IMR-90 (cell line): ENCODE measurements around the gene SCFD2. TPM values are rescaled to one million over a fixed set of nuclear protein-coding genes. Genes with fewer than 3 reads are reported as not detected.
A peak's percentile ranks its signal among the peaks of the same experiment; 100 is the strongest.

ENCODE experiments used
- ATAC-seq: fragments of 200-7000 bp; cut with Tn5 transposase; 2 replicates; pipeline ENCODE4 v1.9.1; 2020; ENCODE audit warnings: low read depth, mild to moderate bottlenecking, moderate library complexity
- BruUV-seq: library from RNA; stranded (reverse); fragments of 400-500 nt; replicated peaks from 2 replicates; lab custom pipeline; 2021; lab: Mats Ljungman, UMichigan
- CTCF ChIA-PET: fragments of 300-600 bp; formaldehyde crosslinking; extraction: SDS; loops from one replicate; lab custom pipeline; 2021; ENCODE audit warnings: antibody characterized with exemption; lab: Yijun Ruan, JAX
- POLR2A ChIA-PET: fragments of 300-600 bp; sonication (Branson Sonifier 250); formaldehyde crosslinking; loops from one replicate; lab custom pipeline; 2022; ENCODE audit warnings: antibody characterized with exemption; ENCODE audit not compliant: unreplicated experiment; lab: Charles Lee
- DNase-seq: peaks from one replicate; pipeline ENCODE4 v3.0.0; 2013
- H2AFZ ChIP-seq: replicated peaks from 2 replicates; pipeline ENCODE3; 2013; ENCODE audit warnings: low read length, mild to moderate bottlenecking; ENCODE audit not compliant: poor library complexity
- H2AK5ac ChIP-seq: 2 replicates; pipeline ENCODE4 v1.6.1; 2013; ENCODE audit warnings: low read depth, low read length, inconsistent platforms
- H2AK9ac ChIP-seq: replicated peaks from 2 replicates; pipeline ENCODE3; 2013; ENCODE audit warnings: mild to moderate bottlenecking, low read depth, low read length, moderate library complexity; ENCODE audit not compliant: poor library complexity
- H2BK120ac ChIP-seq: 2 replicates; pipeline ENCODE4 v1.6.1; 2013; ENCODE audit warnings: low read depth, low read length, inconsistent platforms
- H2BK15ac ChIP-seq: 3 replicates; pipeline ENCODE4 v1.6.1; 2013; ENCODE audit warnings: low read depth, low read length, inconsistent platforms
- H2BK20ac ChIP-seq: 2 replicates; pipeline ENCODE4 v1.6.1; 2013; ENCODE audit warnings: low read depth, mild to moderate bottlenecking, inconsistent platforms, low read length, moderate library complexity
- H2BK5ac ChIP-seq: 2 replicates; pipeline ENCODE4 v1.6.1; 2013; ENCODE audit warnings: mild to moderate bottlenecking, low read depth, low read length, inconsistent platforms; ENCODE audit not compliant: poor library complexity, severe bottlenecking
- H3K14ac ChIP-seq: replicated peaks from 2 replicates; pipeline ENCODE4 v1.6.1; 2013; ENCODE audit warnings: low read depth, low read length, inconsistent platforms
- H3K18ac ChIP-seq: 2 replicates; pipeline ENCODE4 v1.6.1; 2013; ENCODE audit warnings: low read depth, low read length, control low read depth
- H3K23ac ChIP-seq: 2 replicates; pipeline ENCODE4 v1.6.1; 2013; ENCODE audit warnings: low read depth, low read length, inconsistent platforms
- H3K27ac ChIP-seq: 2 replicates; pipeline ENCODE4 v1.5.1; 2013; ENCODE audit warnings: mild to moderate bottlenecking, control low read depth, low read length; ENCODE audit not compliant: insufficient read depth
- H3K27me3 ChIP-seq: 2 replicates; pipeline ENCODE4 v1.6.1; 2013; ENCODE audit warnings: low read length; ENCODE audit not compliant: control insufficient read depth, insufficient read depth
- H3K36me3 ChIP-seq: 2 replicates; pipeline ENCODE4 v1.6.1; 2013; ENCODE audit warnings: low read length, mixed read lengths; ENCODE audit not compliant: control insufficient read depth, insufficient read depth
- H3K4ac ChIP-seq: 2 replicates; pipeline ENCODE4 v1.6.1; 2013; ENCODE audit warnings: low read depth, low read length, inconsistent platforms
- H3K4me1 ChIP-seq: 2 replicates; pipeline ENCODE4 v1.6.1; 2013; ENCODE audit warnings: low read length, mixed read lengths; ENCODE audit not compliant: control insufficient read depth, insufficient read depth
- H3K4me2 ChIP-seq: 2 replicates; pipeline ENCODE4 v1.6.1; 2013; ENCODE audit warnings: low read depth, mild to moderate bottlenecking, control low read depth, low read length, moderate library complexity
- H3K4me3 ChIP-seq: 2 replicates; pipeline ENCODE4 v1.5.1; 2013; ENCODE audit warnings: low read depth, mild to moderate bottlenecking, control low read depth, low read length, moderate library complexity; ENCODE audit not compliant: insufficient read depth
- H3K56ac ChIP-seq: 2 replicates; pipeline ENCODE4 v1.6.1; 2013; ENCODE audit warnings: low read length, inconsistent platforms; ENCODE audit not compliant: insufficient read depth; ENCODE audit errors: extremely low read depth
- H3K79me1 ChIP-seq, 2 experiments: 2 replicates each; pipeline ENCODE4 v1.6.1; 2013; ENCODE audit warnings: low read length in 2 of 2, inconsistent platforms in 1 of 2, low read depth in 1 of 2
- H3K9ac ChIP-seq: 2 replicates; pipeline ENCODE4 v1.6.1; 2013; ENCODE audit warnings: low read depth, low read length, control low read depth
- H3K9me1 ChIP-seq: 2 replicates; pipeline ENCODE4 v1.6.1; 2013; ENCODE audit warnings: low read length, inconsistent platforms; ENCODE audit not compliant: insufficient read depth
- H3K9me3 ChIP-seq: 2 replicates; pipeline ENCODE4 v1.6.1; 2013; ENCODE audit warnings: low read length; ENCODE audit not compliant: control insufficient read depth, insufficient read depth
- H4K20me1 ChIP-seq: 2 replicates; pipeline ENCODE4 v1.6.1; 2013; ENCODE audit warnings: low read length, inconsistent platforms; ENCODE audit not compliant: insufficient read depth
- H4K5ac ChIP-seq: 2 replicates; pipeline ENCODE4 v1.6.1; 2013; ENCODE audit warnings: mild to moderate bottlenecking, low read depth, low read length, control low read depth
- H4K8ac ChIP-seq, 2 experiments: 2 replicates each; pipeline ENCODE4 v1.6.1; 2013; ENCODE audit warnings: low read depth in 2 of 2, low read length in 2 of 2, control low read depth in 1 of 2, inconsistent platforms in 1 of 2
- H4K91ac ChIP-seq: 2 replicates; pipeline ENCODE4 v1.6.1; 2013; ENCODE audit warnings: low read depth, low read length, inconsistent platforms; ENCODE audit not compliant: insufficient read depth
- MXI1 ChIP-seq: IDR thresholded peaks from 2 replicates; pipeline ENCODE4 v1.6.1; 2012; ENCODE audit warnings: low read depth, mild to moderate bottlenecking, low read length, moderate library complexity, borderline replicate concordance
- NFE2L2 ChIP-seq: fragments of 150-350 bp; IDR thresholded peaks from 2 replicates; pipeline ENCODE4 v1.6.1; 2016; ENCODE audit warnings: low read depth, mild to moderate bottlenecking, low read length
- POLR2A ChIP-seq: IDR thresholded peaks from 2 replicates; pipeline ENCODE4 v1.6.1; 2012; ENCODE audit warnings: mild to moderate bottlenecking, low read depth, low read length
- RCOR1 ChIP-seq: IDR thresholded peaks from 2 replicates; pipeline ENCODE4 v1.6.1; 2012; ENCODE audit warnings: mild to moderate bottlenecking, low read length, improper control_type of control experiment; ENCODE audit not compliant: insufficient replicate concordance
- USF2 ChIP-seq: fragments of 150-350 bp; IDR thresholded peaks from 2 replicates; pipeline ENCODE4 v1.6.1; 2017; ENCODE audit warnings: mild to moderate bottlenecking, antibody characterized with exemption, low read length, low read depth
- WGBS, 2 experiments: methylation state at CpG; one replicate each; pipeline versions ENCODE4 v1.1.5 to v1.1.7; 2013; ENCODE audit warnings: missing lambda C conversion rate in 2 of 2; ENCODE audit not compliant: insufficient read length in 1 of 2; ENCODE audit errors: extremely low coverage in 2 of 2; 5-methylcytosine and 5-hydroxymethylcytosine counted together
- dilution Hi-C: fragments of 300-500 bp; cut with HindIII; formaldehyde crosslinking; loops from one replicate; pipeline ENCODE4 v1.14.3; 2018; ENCODE audit warnings: low sequenced_read_pairs; ENCODE audit not compliant: unreplicated experiment
- in situ Hi-C: fragments of 300-500 bp; cut with MboI; formaldehyde crosslinking; loops from 3 replicates; pipeline ENCODE4 v1.14.3; 2019; ENCODE audit warnings: low sequenced_read_pairs, inconsistent platforms, mixed read lengths
- intact Hi-C: fragments of 100-400 bp; cut with micrococcal nuclease; formaldehyde crosslinking; loops from 2 replicates; pipeline ENCODE4 v1.10.0; 2022
- polyA plus RNA-seq, 3 experiments: library from polyadenylated mRNA; depleted of rRNA; stranded (reverse); fragments of >200 nt; gene quantifications; 2 replicates each; pipeline ENCODE4 v1.2.3, GENCODE V29; 2012; ENCODE audit warnings: low replicate concordance in 1 of 3
- total RNA-seq: library from RNA; depleted of rRNA; stranded (reverse); fragments of >200 nt; gene quantifications from 2 replicates; pipeline ENCODE4 v1.2.3, GENCODE V29; 2012

SCFD2 gene
- total and polyA plus RNA-seq, 2 of the 4 experiments (the other 2 are of a cell fraction): 18.9 to 62.4 TPM

GRCh38 chr4:53314252-53314651, 51.6 kb downstream of the SCFD2 start:
- Histone ChIP-seq H2BK120ac (0 out of 2 replicates have a peak overlapping the region, but pooled peaks have one; percentile 10), H3K9ac (no peak overlapping the region), H3K14ac (0 out of 2 replicates have a peak overlapping the region, but pooled peaks have one; percentile 44), H3K9me1 (peaks cover 3% of the 10 kb centered on the region; the same call in 1 of the 2 replicates), H2AK5ac (0 out of 2 replicates have a peak overlapping the region, but pooled peaks have one; percentile 1), H2BK15ac (peak overlapping the region; percentile 74; the same call in 1 of the 3 replicates), H3K79me1 (peaks cover 5 to 27% of the 10 kb centered on the region in 2 experiments), H4K8ac (no peak overlapping the region), H2BK5ac (no peak overlapping the region), H3K4me3 (no peak overlapping the region), H3K27ac (no peak overlapping the region), H3K27me3 (no peaks in the 10 kb centered on the region), H3K23ac (no peak overlapping the region), H3K4ac (0 out of 2 replicates have a peak overlapping the region, but pooled peaks have one; percentile 0), H2AK9ac (no peak overlapping the region), H3K4me2 (no peak overlapping the region), H3K4me1 (peaks cover 2% of the 10 kb centered on the region; the same call in 1 of the 2 replicates), H3K56ac (no peak overlapping the region), H4K20me1 (no peaks in the 10 kb centered on the region), H3K36me3 (peaks cover 1% of the 10 kb centered on the region; the same call in 1 of the 2 replicates), H3K18ac (no peak overlapping the region), H4K5ac (no peak overlapping the region), H2AFZ (no peak overlapping the region), H3K9me3 (no peaks in the 10 kb centered on the region), H2BK20ac (0 out of 2 replicates have a peak overlapping the region, but pooled peaks have one; percentile 42), H4K91ac (no peak overlapping the region)
- POLR2A ChIA-PET: no interaction called here
- DNase-seq: no peak
- in situ Hi-C loops (no loop called here), dilution Hi-C loops (no loop called here), intact Hi-C loops (loop anchor here (10.0 kb wide), 1 partner anchor 1429 kb away; no protein-coding TSS in a partner anchor)
- TF ChIP-seq MXI1: no peak
- TF ChIP-seq RCOR1: no peak
- TF ChIP-seq USF2: no peak
- TF ChIP-seq NFE2L2: no peak
- TF ChIP-seq POLR2A: no peak
- WGBS, 2 experiments: no CpG with 5 or more reads among the region's 4 CpGs
- CTCF ChIA-PET: no interaction called here
- ATAC-seq: no peak
- BruUV-seq: no TSS peak
